NB4 (cell line): Measurements from ENCODE around the gene FILIP1L.

Experiments
- POLR2A ChIP-seq: IDR thresholded peaks from 2 replicates; pipeline ENCODE4 v1.6.1; 2011; ENCODE audit warnings: mild to moderate bottlenecking; ENCODE audit not compliant: insufficient read length; ENCODE audit errors: extremely low read depth
- TF ChIP-seq, protein P1 (sequence below): IDR thresholded peaks from one replicate; pipeline ENCODE4 v1.5.1; 2012; ENCODE audit warnings: low read depth, low read length

- TF ChIP-seq, protein P1, sequence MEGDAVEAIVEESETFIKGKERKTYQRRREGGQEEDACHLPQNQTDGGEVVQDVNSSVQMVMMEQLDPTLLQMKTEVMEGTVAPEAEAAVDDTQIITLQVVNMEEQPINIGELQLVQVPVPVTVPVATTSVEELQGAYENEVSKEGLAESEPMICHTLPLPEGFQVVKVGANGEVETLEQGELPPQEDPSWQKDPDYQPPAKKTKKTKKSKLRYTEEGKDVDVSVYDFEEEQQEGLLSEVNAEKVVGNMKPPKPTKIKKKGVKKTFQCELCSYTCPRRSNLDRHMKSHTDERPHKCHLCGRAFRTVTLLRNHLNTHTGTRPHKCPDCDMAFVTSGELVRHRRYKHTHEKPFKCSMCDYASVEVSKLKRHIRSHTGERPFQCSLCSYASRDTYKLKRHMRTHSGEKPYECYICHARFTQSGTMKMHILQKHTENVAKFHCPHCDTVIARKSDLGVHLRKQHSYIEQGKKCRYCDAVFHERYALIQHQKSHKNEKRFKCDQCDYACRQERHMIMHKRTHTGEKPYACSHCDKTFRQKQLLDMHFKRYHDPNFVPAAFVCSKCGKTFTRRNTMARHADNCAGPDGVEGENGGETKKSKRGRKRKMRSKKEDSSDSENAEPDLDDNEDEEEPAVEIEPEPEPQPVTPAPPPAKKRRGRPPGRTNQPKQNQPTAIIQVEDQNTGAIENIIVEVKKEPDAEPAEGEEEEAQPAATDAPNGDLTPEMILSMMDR = no peak
- no peak for TF ChIP-seq POLR2A
These were observed 41.1 kb downstream of the FILIP1L start for GRCh38 chr3:100073049-100073713.
